NCI-H1930 (cell line): ENCODE measurements around the gene ARHGAP45.

Experiments
- DNase-seq, 2 experiments: peaks; one replicate each; lab custom pipeline; 2025; lab: John Stamatoyannopoulos, UW

Gene ARHGAP45

GRCh38 chr19:1133471-1133929, 66.5 kb downstream of the ARHGAP45 start:
- no peak for DNase-seq

- no peak for DNase-seq
These were observed 67.5 kb downstream of the ARHGAP45 start for GRCh38 chr19:1134431-1134830.

GRCh38 chr19:1135454-1135853, 68.5 kb downstream of the ARHGAP45 start:
- no peak for DNase-seq

- no peak for DNase-seq
These were observed 69.2 kb downstream of the ARHGAP45 start for GRCh38 chr19:1136201-1136600.
